Common myeloid progenitor, CD34-positive (primary cell): ENCODE measurements around the gene TBC1D3I. TPM values are rescaled to one million over a fixed set of nuclear protein-coding genes. Genes with fewer than 3 reads are reported as not detected.
"Not testable (repeated sequence)": the region's sequence is repeated elsewhere in the genome, so short reads cannot be mapped to it uniquely, and the experiment has no call there.

Source experiments
- CTCF ChIA-PET: fragments of 350-600 bp; sonication (Branson Sonifier 250); formaldehyde crosslinking; loops from one replicate; lab custom pipeline; 2021; ENCODE audit warnings: antibody characterized with exemption; lab: Charles Lee
- POLR2A ChIA-PET: fragments of 350-600 bp; sonication (Branson Sonifier 250); formaldehyde crosslinking; loops from one replicate; lab custom pipeline; 2021; ENCODE audit warnings: antibody characterized with exemption; lab: Charles Lee
- DNase-seq, 3 donors: peaks; one replicate each; pipeline versions ENCODE4 v3.0.0 to v3.0.0-alpha.2; 2013
- H3K27ac ChIP-seq, 2 experiments: 1 replicate in 1 of 2; 2 replicates in 1 of 2; pipeline ENCODE4 v1.7.0; 2013; ENCODE audit warnings: inconsistent platforms in 2 of 2, low read length in 2 of 2, mild to moderate bottlenecking in 2 of 2, low read depth in 1 of 2, moderate library complexity in 1 of 2; ENCODE audit not compliant: severe bottlenecking in 2 of 2, insufficient read depth in 1 of 2, poor library complexity in 1 of 2
- H3K27me3 ChIP-seq, 5 experiments: replicated peaks in 2 of 5; 1 replicate in 3 of 5; 2 replicates in 2 of 5; pipeline versions ENCODE4 v1.6.1 to v1.7.0; 2013; ENCODE audit warnings: low read length in 4 of 5, mild to moderate bottlenecking in 2 of 5, moderate library complexity in 2 of 5, inconsistent platforms in 1 of 5; ENCODE audit not compliant: insufficient read depth in 5 of 5, control insufficient read depth in 4 of 5
- H3K36me3 ChIP-seq, 4 experiments: 1 replicate in 2 of 4; 2 replicates in 2 of 4; pipeline versions ENCODE4 v1.6.1 to v1.7.0; 2013; ENCODE audit warnings: low read length in 3 of 4, control low read depth in 1 of 4, mild to moderate bottlenecking in 1 of 4; ENCODE audit not compliant: control insufficient read depth in 4 of 4, insufficient read depth in 4 of 4
- H3K4me1 ChIP-seq, 4 experiments: 1 replicate in 3 of 4; 2 replicates in 1 of 4; pipeline versions ENCODE4 v1.6.1 to v1.7.1; 2013; ENCODE audit warnings: low read length in 3 of 4, mild to moderate bottlenecking in 3 of 4, control low read depth in 1 of 4, inconsistent platforms in 1 of 4, moderate library complexity in 1 of 4; ENCODE audit not compliant: control insufficient read depth in 4 of 4, insufficient read depth in 4 of 4; ENCODE audit errors: control extremely low read depth in 1 of 4
- H3K4me3 ChIP-seq, 7 experiments: 1 replicate in 4 of 7; 2 replicates in 3 of 7; pipeline versions ENCODE4 v1.5.1 to v1.7.0; 2013; ENCODE audit warnings: mild to moderate bottlenecking in 7 of 7, low read length in 6 of 7, moderate library complexity in 6 of 7, inconsistent platforms in 2 of 7, low read depth in 2 of 7, control low read depth in 1 of 7; ENCODE audit not compliant: insufficient read depth in 4 of 7, control insufficient read depth in 1 of 7; ENCODE audit errors: extremely low read depth in 1 of 7
- H3K9me3 ChIP-seq, 5 experiments: 1 replicate in 4 of 5; 2 replicates in 1 of 5; pipeline versions ENCODE4 v1.6.1 to v1.7.1; 2013; ENCODE audit warnings: low read length in 4 of 5, mild to moderate bottlenecking in 2 of 5, inconsistent platforms in 1 of 5, low read depth in 1 of 5, moderate library complexity in 1 of 5; ENCODE audit not compliant: control insufficient read depth in 4 of 5, insufficient read depth in 2 of 5; ENCODE audit errors: control extremely low read depth in 1 of 5
- WGBS: methylation state at CpG from one replicate; pipeline ENCODE4 v1.1.5; 2013; ENCODE audit not compliant: insufficient coverage; 5-methylcytosine and 5-hydroxymethylcytosine counted together
- polyA plus RNA-seq: library from polyadenylated mRNA; unstranded; fragments of 120-200 nt; gene quantifications from one replicate; pipeline ENCODE4 v1.2.1, GENCODE V29; 2013

Gene TBC1D3I
- polyA plus RNA-seq, result 0.20 TPM

DNA sequence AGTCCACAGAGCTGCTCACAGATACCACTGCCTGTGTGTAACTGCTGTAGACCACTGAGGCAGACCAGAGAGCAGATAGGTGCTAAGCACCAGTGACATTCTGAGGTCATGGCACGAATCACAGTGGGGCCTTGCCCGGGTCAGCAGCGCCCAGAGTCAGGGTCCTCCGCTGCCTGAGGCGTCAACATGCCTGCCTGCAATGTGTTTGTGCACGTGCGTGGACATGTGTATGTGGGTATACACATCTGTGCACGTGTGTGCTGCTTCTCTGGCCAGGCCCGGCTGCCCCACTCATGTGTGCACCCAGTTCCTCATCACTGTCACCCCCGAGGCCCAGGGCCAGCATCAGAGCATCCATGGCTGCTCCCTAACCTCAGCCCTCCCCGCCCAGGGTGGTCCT lies at the start of gene TBC1D3I:
TBC1D3I (minus strand) TSS at position 101 of the 400 bp plus-strand sequence. CDS start 1,585 bp downstream, outside the sequence.
- POLR2A ChIA-PET, H3K4me3 ChIP-seq, DNase-seq, CTCF ChIA-PET, H3K27ac ChIP-seq, H3K9me3 ChIP-seq, H3K4me1 ChIP-seq, H3K27me3 ChIP-seq, H3K36me3 ChIP-seq: not testable (repeated sequence)
- WGBS, result no CpG with 5 or more reads among the region's 11 CpGs

GRCh38 chr17:36295161-36295560 lies 30.8 kb upstream of the TBC1D3I start:
- H3K4me1 ChIP-seq, CTCF ChIA-PET: not testable (repeated sequence)

DNA sequence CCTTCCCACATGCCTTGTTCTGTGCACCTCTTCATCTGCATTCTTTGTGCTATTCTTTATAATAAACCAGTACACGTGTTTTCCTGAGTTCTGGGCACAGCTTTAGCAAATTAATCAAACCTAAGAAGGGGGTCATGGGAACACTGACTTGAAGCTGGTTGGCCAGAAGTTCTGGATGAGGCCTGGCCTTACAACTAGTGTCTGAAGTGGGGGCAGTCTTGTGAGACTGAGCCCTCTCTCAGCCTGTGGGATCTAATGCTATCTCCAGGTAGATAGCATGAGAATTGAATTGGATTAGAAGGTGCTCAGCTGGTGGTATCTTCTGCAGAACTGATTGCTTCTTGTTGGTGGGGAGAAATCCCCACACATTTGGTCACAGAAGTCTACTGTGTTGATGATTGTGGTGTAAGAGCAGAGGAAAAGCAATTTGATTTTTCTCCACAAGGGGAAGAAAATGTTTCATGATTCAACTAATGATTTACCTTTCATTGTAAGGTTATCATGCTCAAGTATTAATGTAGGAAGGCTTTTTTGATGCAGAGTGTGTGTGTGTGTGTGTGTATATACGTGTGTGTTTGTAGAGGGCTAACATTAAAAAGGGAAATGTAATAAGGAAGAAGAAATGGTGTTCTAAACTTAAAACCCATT lies 25.7 kb upstream of the TBC1D3I start:
- H3K4me1 ChIP-seq, H3K9me3 ChIP-seq, H3K27me3 ChIP-seq, CTCF ChIA-PET, DNase-seq, POLR2A ChIA-PET, H3K27ac ChIP-seq, H3K36me3 ChIP-seq, H3K4me3 ChIP-seq: not testable (repeated sequence)
- WGBS, result no CpG with 5 or more reads among the region's 2 CpGs

More at GRCh38 chr17:36295161-36295560, 30.8 kb upstream of the TBC1D3I start:
- H3K9me3 ChIP-seq, POLR2A ChIA-PET, H3K27me3 ChIP-seq, H3K27ac ChIP-seq, H3K4me3 ChIP-seq, H3K36me3 ChIP-seq, DNase-seq: not testable (repeated sequence)
- WGBS, result no CpG with 5 or more reads among the region's 1 CpG

GRCh38 chr17:36284219-36284618 lies 19.8 kb upstream of the TBC1D3I start:
- H3K9me3 ChIP-seq, H3K27ac ChIP-seq, CTCF ChIA-PET, H3K4me3 ChIP-seq, H3K4me1 ChIP-seq, POLR2A ChIA-PET, H3K36me3 ChIP-seq, DNase-seq, H3K27me3 ChIP-seq: not testable (repeated sequence)
- WGBS, result no CpG with 5 or more reads among the region's 5 CpGs

DNA sequence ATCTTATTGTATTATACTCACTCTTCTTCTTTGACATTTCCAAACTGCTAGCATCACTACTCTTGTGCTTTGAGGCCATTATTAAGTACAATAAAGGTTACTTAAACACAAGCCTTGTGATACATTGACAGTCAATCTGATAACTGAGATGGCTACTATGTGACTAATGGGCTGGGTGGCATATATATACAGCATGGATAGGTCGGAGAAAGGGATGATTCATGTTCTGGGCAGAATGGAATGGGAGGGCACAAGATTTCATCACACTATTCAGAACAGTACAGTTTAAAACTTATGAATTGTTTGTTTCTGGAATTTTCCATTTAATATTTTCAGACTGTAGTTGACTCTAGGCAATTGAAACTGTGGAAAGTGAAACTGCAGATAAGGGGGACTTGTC lies 18.9 kb upstream of the TBC1D3I start:
- POLR2A ChIA-PET, CTCF ChIA-PET, H3K36me3 ChIP-seq, H3K4me1 ChIP-seq, H3K27me3 ChIP-seq, H3K27ac ChIP-seq, H3K4me3 ChIP-seq, DNase-seq, H3K9me3 ChIP-seq: not testable (repeated sequence)
- no CpG with 5 or more reads among the region's 1 CpG for WGBS

- POLR2A ChIA-PET, CTCF ChIA-PET, H3K27me3 ChIP-seq: not testable (repeated sequence)
Observed at GRCh38 chr17:36242046-36242445, 22.3 kb downstream of the TBC1D3I start.

GRCh38 chr17:36229644-36230043 lies 34.7 kb downstream of the TBC1D3I start:
- POLR2A ChIA-PET, H3K4me3 ChIP-seq, H3K36me3 ChIP-seq, H3K9me3 ChIP-seq, CTCF ChIA-PET, H3K27ac ChIP-seq, H3K4me1 ChIP-seq, H3K27me3 ChIP-seq, DNase-seq: not testable (repeated sequence)
- WGBS, result no CpG with 5 or more reads among the region's 5 CpGs

More at GRCh38 chr17:36242046-36242445, 22.3 kb downstream of the TBC1D3I start:
- H3K9me3 ChIP-seq, H3K4me1 ChIP-seq, H3K36me3 ChIP-seq, H3K27ac ChIP-seq, H3K4me3 ChIP-seq, DNase-seq: not testable (repeated sequence)
- no CpG with 5 or more reads among the region's 4 CpGs for WGBS
